ENCODE results near the gene YIF1A. TPM values are rescaled to one million over a fixed set of nuclear protein-coding genes. Genes with fewer than 3 reads are reported as not detected.
A peak's percentile ranks its signal among the peaks of the same experiment; 100 is the strongest.

Gene YIF1A
- polyA plus RNA-seq, 3 donors, result 50.0 to 81.1 (median 63.8) TPM

GRCh38 chr11:66335531-66336233, 46.7 kb upstream of the YIF1A start:
- TF ChIP-seq CTCF (IDR thresholded peaks at IDR 0.05), result no peak
- intact Hi-C loops (cut with micrococcal nuclease), result no loop called here
- Histone ChIP-seq H3K9me3 (replicated peaks in 1 of 2; ENCODE audit: control insufficient read depth in 1 of 2, insufficient read depth in 1 of 2, low read length in 2 of 2) (no peaks in the 10 kb centered on the region), H3K4me1 (ENCODE audit: control insufficient read depth in 1 of 2, insufficient read depth in 2 of 2, low read length in 2 of 2) (peaks cover 26 to 30% of the 10 kb centered on the region in 2 donors), H3K4me2 (replicated peaks; ENCODE audit: extremely low read depth, low read length, poor library complexity, severe bottlenecking) (peak overlapping the region; percentile 93), H3K4me3 (replicated peaks in 1 of 3; ENCODE audit: low read depth in 2 of 3, low read length in 3 of 3) (peak overlapping the region; percentile 82 to 88 (median 87)), H3K27me3 (ENCODE audit: control insufficient read depth in 2 of 2, insufficient read depth in 2 of 2, low read length in 2 of 2) (no peaks in the 10 kb centered on the region), H4K20me1 (ENCODE audit: insufficient read depth, low read length) (peaks cover 33% of the 10 kb centered on the region), H3K27ac (ENCODE audit: low read depth in 1 of 2, low read length in 2 of 2) (peak overlapping the region; percentile 69 to 98), H2AFZ (ENCODE audit: insufficient read depth, low read depth, low read length, poor library complexity, severe bottlenecking) (peak overlapping the region; percentile 66), H3K79me2 (ENCODE audit: insufficient read depth, low read length) (peaks cover 13% of the 10 kb centered on the region), H3K9ac (ENCODE audit: insufficient read depth, low read length, poor library complexity, severe bottlenecking) (peak overlapping the region; percentile 98), H3K36me3 (replicated peaks in 1 of 2; ENCODE audit: control insufficient read depth in 1 of 2, insufficient read depth in 2 of 2, low read length in 2 of 2) (peaks cover 60 to 70% of the 10 kb centered on the region in 2 donors)
- Mint-ChIP-seq H3K4me3 (peak overlapping the region; percentile 98 to 100), H3K4me1 (peaks cover 26% of the 10 kb centered on the region), H3K27me3 (ENCODE audit: low read depth in 3 of 3) (no peaks in the 10 kb centered on the region), H3K27ac (peak overlapping the region; percentile 94 to 98 (median 97)), H3K9me3 (no peaks in the 10 kb centered on the region), H3K36me3 (peaks cover 50 to 63% of the 10 kb centered on the region in 2 donors)
- 14% methylated on average over 30 of the region's 35 CpGs for WGBS (ENCODE audit: insufficient coverage)
- peak in 2 of 3 donors; percentile 26 to 37 for DNase-seq

GRCh38 chr11:66334605-66335442, 45.9 kb upstream of the YIF1A start:
- Histone ChIP-seq H3K27ac (ENCODE audit: low read depth in 1 of 2, low read length in 2 of 2) (peak overlapping the region in 1 of 2 donors; percentile 98), H4K20me1 (ENCODE audit: insufficient read depth, low read length) (peaks cover 33% of the 10 kb centered on the region), H2AFZ (ENCODE audit: insufficient read depth, low read depth, low read length, poor library complexity, severe bottlenecking) (peak overlapping the region; percentile 66), H3K36me3 (replicated peaks in 1 of 2; ENCODE audit: control insufficient read depth in 1 of 2, insufficient read depth in 2 of 2, low read length in 2 of 2) (peaks cover 51 to 61% of the 10 kb centered on the region in 2 donors), H3K4me2 (replicated peaks; ENCODE audit: extremely low read depth, low read length, poor library complexity, severe bottlenecking) (peak overlapping the region; percentile 93), H3K9ac (ENCODE audit: insufficient read depth, low read length, poor library complexity, severe bottlenecking) (peak overlapping the region; percentile 98), H3K4me1 (ENCODE audit: control insufficient read depth in 1 of 2, insufficient read depth in 2 of 2, low read length in 2 of 2) (peaks cover 26 to 30% of the 10 kb centered on the region in 2 donors), H3K79me2 (ENCODE audit: insufficient read depth, low read length) (peaks cover 13% of the 10 kb centered on the region), H3K9me3 (replicated peaks in 1 of 2; ENCODE audit: control insufficient read depth in 1 of 2, insufficient read depth in 1 of 2, low read length in 2 of 2) (no peaks in the 10 kb centered on the region), H3K27me3 (ENCODE audit: control insufficient read depth in 2 of 2, insufficient read depth in 2 of 2, low read length in 2 of 2) (no peaks in the 10 kb centered on the region), H3K4me3 (replicated peaks in 1 of 3; ENCODE audit: low read depth in 2 of 3, low read length in 3 of 3) (peak overlapping the region; percentile 82 to 88 (median 87))
- Mint-ChIP-seq H3K27ac (peak overlapping the region; percentile 82 to 98 (median 92)), H3K9me3 (no peaks in the 10 kb centered on the region), H3K36me3 (peaks cover 42 to 55% of the 10 kb centered on the region in 2 donors), H3K4me3 (peak overlapping the region; percentile 98 to 100), H3K27me3 (ENCODE audit: low read depth in 3 of 3) (no peaks in the 10 kb centered on the region), H3K4me1 (peaks cover 30% of the 10 kb centered on the region)
- DNase-seq, result peak; percentile 55 to 75 (median 66)
- TF ChIP-seq CTCF (IDR thresholded peaks at IDR 0.05), result no peak
- WGBS (ENCODE audit: insufficient coverage), result 82% methylated on average over 42 of the region's 42 CpGs
- intact Hi-C loops (cut with micrococcal nuclease), result no loop called here
